C1 segment of cervical spinal cord (tissue), 14 donors: ENCODE measurements around the gene GSK3B.
A peak's percentile ranks its signal among the peaks of the same experiment; 100 is the strongest.
"Not testable (repeated sequence)": the region's sequence is repeated elsewhere in the genome, so short reads cannot be mapped to it uniquely, and the experiment has no call there.

Experiments used
- DNase-seq, 14 donors: peaks; one replicate each; lab custom pipeline; 2025; lab: John Stamatoyannopoulos, UW

The GSK3B gene

GRCh38 chr3:119937229-119937628 lies 157.0 kb downstream of the GSK3B start:
- no peak for DNase-seq

DNA sequence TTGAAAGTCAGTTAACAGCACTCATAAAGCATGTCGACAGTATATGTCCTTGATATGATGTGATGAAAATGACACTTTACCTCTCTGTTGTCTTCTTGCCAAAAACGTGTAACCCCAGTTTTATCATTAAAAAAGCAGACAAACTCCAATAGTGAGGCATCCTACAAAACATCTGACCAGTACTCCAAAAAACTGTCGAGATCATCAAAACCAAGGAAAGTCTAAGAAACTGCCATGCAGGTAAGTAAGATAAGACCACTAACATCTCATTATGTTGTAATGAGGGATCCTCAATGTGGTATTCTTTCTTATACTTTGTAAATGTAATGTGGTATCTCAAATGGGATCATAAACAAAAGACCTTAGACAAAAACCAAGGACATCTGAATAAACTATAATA lies 160.0 kb downstream of the GSK3B start:
- DNase-seq, result no peak

- DNase-seq, result no peak
Measured at GRCh38 chr3:119933207-119933606, 161.0 kb downstream of the GSK3B start.

DNA sequence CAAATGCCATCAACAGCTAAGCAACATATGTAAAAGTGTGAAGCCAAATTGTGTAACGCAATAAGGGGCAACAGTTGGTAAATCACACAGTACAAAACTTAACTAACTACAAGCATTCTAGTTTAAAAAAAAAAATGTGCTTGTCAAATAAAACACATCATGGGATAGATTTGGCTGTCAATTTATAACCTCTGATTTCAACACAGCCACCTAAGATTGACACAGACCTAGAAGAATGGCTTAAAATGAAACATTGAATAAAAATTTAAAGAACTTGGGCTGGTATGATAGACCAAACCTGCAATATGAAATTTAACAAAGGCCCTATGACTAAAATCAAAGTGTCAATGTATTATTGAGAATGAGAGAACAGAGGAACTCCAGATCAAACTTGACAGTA lies 164.0 kb downstream of the GSK3B start:
- no peak for DNase-seq

DNA sequence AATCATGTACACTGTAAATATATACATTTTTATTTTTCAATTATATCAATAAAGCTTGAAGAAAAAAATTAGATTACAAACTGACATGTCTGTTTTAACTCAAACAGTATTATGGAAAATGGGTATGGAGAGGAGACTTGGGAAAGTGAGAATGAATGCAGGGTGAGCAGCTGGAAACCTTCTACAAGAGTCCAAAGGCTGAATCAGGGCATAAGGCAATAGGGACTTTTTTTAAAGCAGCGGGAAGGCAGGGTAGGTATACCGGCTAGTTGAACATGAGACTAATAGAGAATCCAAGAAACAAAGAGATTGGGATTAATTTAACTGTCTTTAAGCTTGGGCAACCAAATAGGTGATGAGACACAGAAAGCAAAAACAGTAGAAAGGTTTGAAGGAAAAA lies 167.1 kb downstream of the GSK3B start:
- DNase-seq, result no peak

- DNase-seq, result no peak
Measured at GRCh38 chr3:119924111-119925094, 169.8 kb downstream of the GSK3B start.

DNA sequence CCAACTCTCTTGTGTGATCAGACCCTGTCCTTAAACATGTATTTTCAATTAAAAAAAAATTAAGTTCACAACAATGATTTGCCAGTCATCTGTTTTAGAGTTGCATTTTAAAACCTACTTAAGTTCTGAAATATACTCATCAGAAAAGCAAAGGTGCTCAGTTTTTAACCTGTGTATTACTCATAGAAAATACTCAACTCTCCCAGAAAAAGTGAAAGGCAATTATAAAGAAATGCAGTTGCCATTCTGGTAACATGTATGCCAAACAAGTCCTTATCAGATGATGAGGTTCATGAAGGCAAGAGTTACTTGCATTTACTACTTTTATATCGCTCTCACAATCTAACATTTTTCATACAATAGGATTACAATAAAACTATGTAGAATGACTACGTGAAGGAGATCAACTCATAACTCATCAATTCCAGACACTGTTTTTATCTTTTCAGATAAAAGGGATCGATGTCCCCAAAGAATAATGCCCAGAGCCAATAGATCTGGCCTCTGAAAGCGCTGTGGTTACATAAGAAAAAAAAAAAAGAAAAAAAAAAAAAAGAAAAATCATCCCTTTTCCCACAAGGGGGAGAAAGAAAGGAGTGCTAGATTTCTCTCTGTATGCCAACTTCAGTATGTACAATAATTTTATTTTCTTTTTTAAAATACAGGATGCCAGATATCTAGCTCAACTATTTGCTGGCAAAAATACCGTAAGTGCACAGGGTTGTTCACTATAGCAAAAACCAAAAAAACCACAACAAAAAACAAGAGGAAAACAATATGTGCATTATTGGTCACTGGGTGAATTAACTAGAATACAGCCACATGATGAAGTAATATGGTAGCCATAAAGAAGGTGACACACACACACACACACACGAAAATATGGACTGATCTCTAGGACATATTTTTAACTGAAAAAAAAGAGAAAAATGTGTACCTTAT lies 175.0 kb downstream of the GSK3B start:
- no peak for DNase-seq

GRCh38 chr3:119913021-119913420 lies 181.2 kb downstream of the GSK3B start:
- no peak for DNase-seq

DNA sequence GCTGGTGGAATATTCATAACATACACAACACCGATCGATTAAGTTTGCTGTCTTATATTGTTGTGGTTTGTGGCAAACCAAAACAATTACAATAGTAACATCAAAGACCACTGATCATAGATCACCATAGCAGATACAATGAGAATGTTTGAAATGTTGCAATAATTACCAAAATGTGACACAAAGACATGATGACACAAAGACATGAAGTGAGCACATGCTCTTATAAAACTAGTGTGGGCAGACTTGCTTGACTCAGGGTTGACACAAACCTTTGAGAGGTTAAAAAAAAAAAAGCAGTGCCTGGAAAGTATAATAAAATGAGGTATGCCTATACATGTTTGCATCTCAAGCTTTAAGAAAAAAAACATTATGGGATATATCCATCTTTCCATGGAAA lies 182.0 kb downstream of the GSK3B start:
- DNase-seq, result no peak

DNA sequence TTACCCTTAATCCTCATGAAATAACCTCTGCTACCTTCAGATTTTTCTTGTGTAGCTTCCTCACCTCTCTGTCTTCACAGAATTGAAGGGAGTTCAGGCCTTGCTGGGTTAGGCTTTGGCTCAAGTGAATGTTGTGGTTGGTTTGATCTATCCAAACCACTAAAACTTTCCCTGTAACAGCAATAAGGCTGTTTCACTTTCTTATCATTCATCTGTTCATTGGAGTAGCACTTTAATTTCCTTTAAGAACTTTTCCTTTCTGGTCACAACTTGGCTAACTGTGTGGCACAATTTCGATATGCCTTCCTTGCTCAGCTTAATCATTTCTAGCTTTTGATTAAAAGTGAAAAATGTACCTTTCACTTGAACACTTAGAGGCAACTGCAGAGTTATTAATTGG lies 182.5 kb downstream of the GSK3B start:
- no peak for DNase-seq

GRCh38 chr3:119902061-119902460 lies 192.2 kb downstream of the GSK3B start:
- DNase-seq, result no peak

DNA sequence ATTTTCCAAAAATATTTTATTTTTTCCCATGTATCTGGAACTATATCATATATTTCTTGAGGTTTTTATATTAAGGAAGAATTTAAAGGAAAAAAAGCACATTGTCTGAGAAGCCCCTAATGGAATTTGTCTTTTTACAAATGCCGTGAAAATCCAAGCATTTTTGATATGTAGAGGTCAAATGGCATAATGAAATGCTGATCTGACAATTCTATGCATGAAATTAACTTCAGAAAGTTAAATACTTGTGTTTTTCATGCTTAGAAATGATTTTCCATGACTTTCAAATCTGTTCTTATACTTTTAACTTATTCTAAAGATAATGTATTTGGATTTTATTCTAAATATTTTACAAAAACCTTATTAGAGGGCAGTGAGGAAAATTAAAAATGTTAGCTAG lies 193.1 kb downstream of the GSK3B start:
- no peak for DNase-seq

DNA sequence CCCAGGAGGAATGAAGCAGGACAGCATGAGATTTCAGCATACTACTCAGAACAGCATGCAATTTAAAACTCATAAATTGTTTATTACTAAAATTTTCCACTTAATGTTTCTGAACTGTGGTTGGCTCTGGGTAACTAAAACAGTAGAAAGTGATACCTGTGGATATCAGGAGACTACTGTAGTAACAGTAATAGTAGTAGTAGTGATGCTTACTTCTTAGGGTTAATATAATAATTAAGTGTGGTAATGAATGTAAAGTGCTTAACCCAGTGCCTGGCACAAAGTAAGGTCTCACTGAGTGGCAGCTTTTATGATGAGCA lies 195.1 kb downstream of the GSK3B start:
- DNase-seq, result no peak

DNA sequence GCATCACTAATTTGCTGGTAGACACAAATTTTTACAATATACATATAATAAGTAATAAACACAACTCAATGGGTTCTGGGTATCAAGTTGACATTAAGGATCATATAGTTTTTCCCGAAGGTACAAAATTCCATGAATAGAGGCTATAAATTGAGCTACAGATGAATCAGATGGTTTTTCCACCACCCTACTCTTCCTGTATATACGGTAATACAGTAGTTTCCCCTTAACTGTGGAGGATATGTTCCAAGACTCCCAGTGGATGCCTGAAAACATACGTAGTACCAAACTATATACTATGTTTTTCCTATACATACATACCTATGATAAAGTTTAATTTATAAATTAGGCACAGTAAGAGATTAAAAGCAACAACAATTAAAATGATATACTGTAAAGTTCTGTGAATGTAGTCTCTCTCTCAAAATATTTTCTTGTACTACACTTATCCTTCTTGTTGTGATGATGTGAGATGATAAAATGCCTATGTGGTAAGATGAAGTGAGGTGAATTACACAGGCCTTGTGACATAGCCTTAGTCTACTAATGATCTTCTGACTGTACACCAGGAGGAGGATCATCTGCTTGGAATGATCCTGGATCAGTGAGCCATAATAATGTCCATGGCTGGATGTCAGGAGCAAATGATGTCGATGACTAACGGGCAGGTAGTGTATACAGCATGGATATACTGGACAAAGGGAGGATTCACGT lies 195.6 kb downstream of the GSK3B start:
- peak in 1 of 14 donors; percentile 7 for DNase-seq

DNA sequence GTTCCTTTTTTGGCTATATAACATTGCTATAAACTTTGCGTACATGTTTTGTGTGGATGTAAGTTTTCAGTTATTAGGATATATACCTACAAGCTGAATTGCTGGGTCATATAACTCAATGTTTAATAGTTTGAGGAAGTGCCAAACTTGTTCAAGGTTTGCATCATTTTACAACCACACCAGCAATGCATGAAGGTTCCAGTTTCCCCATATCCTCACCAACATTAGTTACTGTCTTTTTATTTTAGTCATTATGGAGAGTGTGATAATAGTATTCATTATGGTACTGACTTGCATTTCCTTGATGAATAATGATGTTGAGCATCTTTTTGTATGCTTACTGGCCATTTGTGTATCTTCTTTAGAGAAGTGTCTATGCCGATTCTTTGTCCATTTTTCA lies 200.1 kb downstream of the GSK3B start:
- no peak for DNase-seq

- DNase-seq, result no peak
Measured at GRCh38 chr3:119893769-119894168, 200.5 kb downstream of the GSK3B start.

- DNase-seq, result peak in 7 of 14 donors; percentile 2 to 40 (median 7)
Measured at GRCh38 chr3:119891944-119892721, 202.1 kb downstream of the GSK3B start.

DNA sequence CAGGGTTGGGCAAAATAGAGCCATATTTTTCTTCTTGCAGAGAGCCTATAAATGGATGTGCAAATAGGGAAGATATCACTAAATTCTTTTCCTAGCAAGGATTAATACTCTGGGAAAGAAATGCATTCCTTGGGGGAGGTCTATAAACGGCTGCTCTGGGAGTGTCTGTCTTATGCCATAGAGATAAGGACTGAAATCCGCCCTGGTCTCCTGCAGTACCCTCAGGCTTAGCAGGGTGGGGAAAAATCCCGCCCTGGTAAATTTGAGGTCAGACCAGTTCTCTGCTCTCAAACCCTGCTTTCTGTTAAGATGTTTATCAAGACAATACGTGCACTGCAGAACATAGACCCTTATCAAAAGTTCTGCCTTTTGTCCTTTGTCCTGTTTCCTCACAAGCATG lies 205.6 kb downstream of the GSK3B start:
- DNase-seq, result not testable (repeated sequence)

GRCh38 chr3:119885746-119886530 lies 208.3 kb downstream of the GSK3B start:
- no peak for DNase-seq

DNA sequence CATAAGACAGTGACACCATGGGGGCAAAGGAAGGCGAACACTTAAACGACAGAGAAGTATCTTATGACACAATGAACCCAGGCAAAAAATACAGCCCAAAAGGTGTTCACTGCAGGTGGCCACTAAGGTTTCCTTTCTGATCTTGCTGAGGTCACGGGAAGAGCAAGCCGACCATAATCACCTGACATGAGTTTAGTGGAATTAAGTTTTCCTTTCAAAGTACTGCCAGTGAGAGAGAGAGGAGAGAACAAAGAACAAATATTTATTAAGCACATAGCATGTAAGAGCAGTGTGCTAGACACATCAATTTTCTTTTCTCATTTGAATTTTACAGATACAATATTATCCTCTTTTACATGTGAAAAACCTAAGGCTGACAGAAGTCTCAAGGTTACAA lies 210.1 kb downstream of the GSK3B start:
- DNase-seq, result no peak
